Mammary epithelial cell (primary cell): ENCODE data around the gene ABRACL.

Source experiments
- CTCF ChIP-seq, 2 donors: IDR thresholded peaks in 1 of 2; conservative IDR thresholded peaks in 1 of 2; 2 replicates each; pipeline ENCODE4 v1.5.1; 2011 to 2012; ENCODE audit warnings: inconsistent platforms in 2 of 2, low read length in 2 of 2, mild to moderate bottlenecking in 2 of 2, control low read depth in 1 of 2, low read depth in 1 of 2; ENCODE audit not compliant: insufficient read depth in 1 of 2; ENCODE audit errors: extremely low read depth in 1 of 2
- EZH2 ChIP-seq: IDR thresholded peaks from 2 replicates; pipeline ENCODE4 v1.6.1; 2012; ENCODE audit warnings: low read length, inconsistent platforms, borderline replicate concordance

- no peak for TF ChIP-seq CTCF (conservative IDR thresholded peaks at IDR 0.05 in 1 of 2, IDR thresholded peaks at IDR 0.05 in 1 of 2; ENCODE audit: extremely low read depth in 1 of 2, insufficient read depth in 1 of 2, low read depth in 1 of 2, low read length in 2 of 2)
- no peak for TF ChIP-seq EZH2
Measured at GRCh38 chr6:139082370-139082769, 53.8 kb downstream of the ABRACL start.
